GM21381 (cell line): ENCODE measurements around the gene NDUFB3.

Source experiments
- ATAC-seq: cut with Tn5 transposase; IDR thresholded peaks from one replicate; pipeline ENCODE4 v1.9.1; 2021; ENCODE audit warnings: mild to moderate bottlenecking, moderate library complexity; ENCODE audit not compliant: unreplicated experiment

The NDUFB3 gene

DNA sequence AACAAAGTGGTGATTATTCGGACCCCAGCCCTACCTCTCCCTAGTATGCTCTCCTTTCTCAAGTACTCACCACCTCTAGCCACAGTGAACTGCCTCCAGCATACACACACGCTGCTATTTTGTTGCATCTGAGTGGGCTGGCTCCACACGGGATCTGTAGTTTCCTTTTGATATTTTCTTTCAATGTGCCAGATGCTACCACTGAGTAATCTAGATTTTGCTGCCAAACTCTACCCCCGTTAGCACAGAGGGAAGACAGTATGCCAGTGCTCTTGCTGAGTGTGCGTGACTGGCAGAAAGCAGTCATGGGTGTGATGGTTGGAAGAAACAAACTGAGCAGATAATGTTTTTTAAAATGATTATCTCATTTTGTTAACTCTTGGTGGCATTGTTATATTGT, 55.8 kb downstream of the NDUFB3 start:
- ATAC-seq: no peak

DNA sequence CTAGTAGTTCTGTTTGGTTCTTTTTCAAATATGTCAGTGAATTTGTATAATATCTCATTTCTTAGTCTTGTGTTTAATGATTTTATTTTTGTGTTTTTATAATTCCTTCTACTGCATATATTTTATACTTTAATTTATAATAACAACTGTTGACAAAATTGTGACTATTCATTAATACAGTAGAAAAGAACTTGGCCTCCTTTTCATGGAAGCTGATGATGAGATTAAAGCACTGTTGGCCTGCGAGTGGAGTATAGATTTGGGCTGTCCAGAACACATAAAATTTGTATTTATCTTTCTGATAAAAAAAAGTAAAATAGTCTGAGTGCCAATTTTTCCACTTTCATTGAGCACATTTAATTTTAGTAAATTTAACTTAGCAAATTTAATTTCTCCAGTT, 56.2 kb downstream of the NDUFB3 start:
- ATAC-seq: no peak

DNA sequence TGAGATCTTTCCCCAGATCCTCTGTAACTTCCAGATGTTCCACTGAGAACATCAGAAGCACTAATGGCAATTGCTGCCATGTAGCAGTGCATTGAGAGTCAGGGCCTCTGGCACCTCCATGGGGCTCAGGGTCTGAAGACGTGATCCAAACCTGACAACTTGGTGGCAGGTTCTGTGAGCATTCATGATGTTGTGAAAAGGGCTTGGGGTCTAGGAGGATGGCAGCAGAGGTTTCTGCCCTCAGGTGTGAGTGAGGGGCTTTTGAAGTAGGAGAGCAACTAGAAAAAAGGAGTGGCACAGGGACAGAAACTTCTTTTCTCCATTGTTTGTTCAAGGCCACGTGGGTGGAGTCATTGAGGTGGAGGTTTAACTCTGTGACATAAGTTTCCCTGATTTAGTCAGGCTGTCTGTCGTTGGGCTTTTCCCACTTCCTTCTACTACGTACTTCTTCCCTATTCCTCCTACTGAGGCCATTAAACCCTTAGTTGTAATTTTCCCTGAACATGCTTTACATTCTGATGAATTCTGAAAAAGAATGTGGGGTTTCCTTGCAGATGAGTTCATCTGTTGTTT, 57.2 kb downstream of the NDUFB3 start:
- ATAC-seq: no peak

DNA sequence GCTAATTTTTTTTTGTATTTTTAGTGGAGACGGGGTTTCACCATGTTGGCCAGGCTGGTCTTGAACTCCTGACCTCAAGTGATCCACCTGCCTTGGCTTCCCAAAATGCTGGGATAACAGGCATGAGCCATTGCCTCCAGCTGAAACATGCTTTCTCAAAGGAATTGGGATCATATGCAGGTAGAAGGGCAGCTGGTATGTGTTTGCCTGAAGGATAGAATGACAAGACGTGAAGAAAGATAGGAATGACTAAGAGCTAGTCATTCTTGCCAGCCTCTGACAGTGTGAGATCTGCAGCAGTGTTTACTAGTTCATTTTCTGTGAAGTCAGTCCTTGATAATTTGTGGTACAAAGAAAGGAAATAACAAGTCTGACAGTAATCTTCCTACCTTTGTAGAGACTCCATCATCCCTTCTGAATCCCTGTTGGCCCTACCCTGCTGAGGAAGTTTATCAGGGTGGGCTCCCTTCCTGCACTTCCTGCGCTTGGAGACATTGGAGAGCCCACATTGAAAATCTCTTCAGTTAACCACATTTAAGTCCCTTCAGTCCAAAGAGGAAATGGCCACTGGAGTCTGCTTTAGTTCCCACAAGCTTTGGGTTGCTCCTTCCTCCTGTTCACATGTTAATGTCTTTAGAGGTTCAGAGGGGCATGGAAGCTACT, 58.9 kb downstream of the NDUFB3 start:
- ATAC-seq: no peak

DNA sequence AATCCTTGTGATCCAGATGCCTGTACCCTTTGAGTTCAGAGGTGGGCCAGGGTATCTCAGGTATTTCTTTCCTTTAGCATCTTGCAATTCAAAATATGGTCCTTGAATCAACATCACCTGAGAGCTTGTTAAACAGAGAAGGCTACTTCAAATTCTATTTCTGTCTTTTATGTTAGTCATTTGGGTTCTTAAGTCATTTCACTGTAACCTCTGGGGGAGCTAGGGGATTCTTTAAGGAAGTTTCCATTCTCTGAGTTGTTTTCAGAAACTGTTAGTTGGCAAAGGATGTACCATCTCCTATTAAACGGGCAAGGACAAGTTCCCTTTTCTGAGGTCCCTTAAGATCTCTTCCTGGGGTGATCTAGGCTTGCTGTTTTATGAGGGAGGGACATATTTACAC, 60.7 kb downstream of the NDUFB3 start:
- no peak for ATAC-seq
